Hepatocyte (in vitro differentiated cells): ENCODE data around the gene MYLIP.

Experiments
- EZH2 ChIP-seq: fragments of 200-600 bp; sonication (generic); IDR thresholded peaks from 2 replicates; pipeline ENCODE4 v1.6.1; 2016; ENCODE audit warnings: antibody characterized with exemption, mild to moderate bottlenecking, borderline replicate concordance
- EZH2phosphoT487 ChIP-seq: fragments of 200-600 bp; sonication (generic); IDR thresholded peaks from one replicate; pipeline ENCODE4 v1.6.1; 2018; ENCODE audit warnings: antibody characterized with exemption, mild to moderate bottlenecking, low read depth, moderate library complexity; ENCODE audit not compliant: unreplicated experiment, severe bottlenecking
- TF ChIP-seq, protein P1 (sequence below): fragments of 200-600 bp; sonication (generic); IDR thresholded peaks from 2 replicates; pipeline ENCODE4 v1.5.1; 2016; ENCODE audit warnings: antibody characterized with exemption, mild to moderate bottlenecking; ENCODE audit not compliant: poor library complexity

DNA sequence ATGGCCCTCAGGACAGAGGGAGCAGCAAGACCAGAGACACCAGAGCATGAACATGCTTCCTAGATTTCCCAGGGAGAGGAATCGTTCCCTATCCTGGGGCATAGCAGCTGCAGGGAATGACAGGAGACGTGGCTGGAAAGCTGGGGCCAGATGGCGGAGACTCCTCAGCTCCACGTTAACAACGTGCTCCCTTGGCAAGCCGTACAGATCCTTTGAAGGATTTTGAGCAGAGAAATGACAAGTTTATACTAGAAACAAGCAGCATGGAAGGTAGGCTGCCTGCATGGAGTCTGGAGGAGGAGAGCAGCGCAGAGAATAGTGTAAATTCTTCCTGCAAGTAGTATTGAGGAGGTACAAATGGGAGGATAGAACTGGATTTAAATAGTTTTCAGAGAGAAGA lies 11.7 kb downstream of the MYLIP start:
- TF ChIP-seq, protein P1, sequence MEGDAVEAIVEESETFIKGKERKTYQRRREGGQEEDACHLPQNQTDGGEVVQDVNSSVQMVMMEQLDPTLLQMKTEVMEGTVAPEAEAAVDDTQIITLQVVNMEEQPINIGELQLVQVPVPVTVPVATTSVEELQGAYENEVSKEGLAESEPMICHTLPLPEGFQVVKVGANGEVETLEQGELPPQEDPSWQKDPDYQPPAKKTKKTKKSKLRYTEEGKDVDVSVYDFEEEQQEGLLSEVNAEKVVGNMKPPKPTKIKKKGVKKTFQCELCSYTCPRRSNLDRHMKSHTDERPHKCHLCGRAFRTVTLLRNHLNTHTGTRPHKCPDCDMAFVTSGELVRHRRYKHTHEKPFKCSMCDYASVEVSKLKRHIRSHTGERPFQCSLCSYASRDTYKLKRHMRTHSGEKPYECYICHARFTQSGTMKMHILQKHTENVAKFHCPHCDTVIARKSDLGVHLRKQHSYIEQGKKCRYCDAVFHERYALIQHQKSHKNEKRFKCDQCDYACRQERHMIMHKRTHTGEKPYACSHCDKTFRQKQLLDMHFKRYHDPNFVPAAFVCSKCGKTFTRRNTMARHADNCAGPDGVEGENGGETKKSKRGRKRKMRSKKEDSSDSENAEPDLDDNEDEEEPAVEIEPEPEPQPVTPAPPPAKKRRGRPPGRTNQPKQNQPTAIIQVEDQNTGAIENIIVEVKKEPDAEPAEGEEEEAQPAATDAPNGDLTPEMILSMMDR = no peak
- TF ChIP-seq EZH2 (no peak), EZH2phosphoT487 (no peak)
